A549 (cell line): ENCODE measurements around the gene RAPH1. TPM values are rescaled to one million over a fixed set of nuclear protein-coding genes. Genes with fewer than 3 reads are reported as not detected.

Experiments
- ATAC-seq, 2 experiments: fragments of 200-7000 bp in 1 of 2; fragments of >200 bp in 1 of 2; cut with Nextera tagmentation in 1 of 2; cut with Tn5 transposase in 1 of 2; 3 replicates each; pipeline versions ENCODE4 v1.8.0 to v1.9.1; 2018 to 2020; ENCODE audit warnings: mild to moderate bottlenecking in 1 of 2, moderate library complexity in 1 of 2
- CTCF ChIA-PET: fragments of 300-600 bp; sonication (Branson Sonifier 250); formaldehyde crosslinking; extraction: SDS; loops from one replicate; lab custom pipeline; 2021; ENCODE audit warnings: antibody characterized with exemption, inconsistent platforms; lab: Yijun Ruan, JAX
- POLR2A ChIA-PET: fragments of 350-600 bp; formaldehyde crosslinking; extraction: SDS; loops from one replicate; lab custom pipeline; 2021; ENCODE audit warnings: antibody characterized with exemption, inconsistent platforms; lab: Yijun Ruan, JAX
- DNase-seq, 2 experiments: peaks; one replicate each; pipeline versions ENCODE4 v3.0.0 to v3.0.0-alpha.2; 2011 to 2016; ENCODE audit warnings: low read depth in 1 of 2, low spot score in 1 of 2
- FAIRE-seq: peaks from 2 replicates; lab custom pipeline; 2011; peaks lifted over from hg19 to GRCh38; lab: Jason Lieb, UNC
- H3K27ac ChIP-seq, 2 experiments: fragments of >200 bp; sonication (Bioruptor Twin); formaldehyde crosslinking; 3 replicates each; pipeline ENCODE4 v1.5.1; 2016 to 2017
- H3K4me1 ChIP-seq: fragments of >200 bp; sonication (Bioruptor Twin); formaldehyde crosslinking; 3 replicates; pipeline ENCODE4 v1.6.1; 2016
- H3K4me2 ChIP-seq: fragments of >200 bp; sonication (Bioruptor Twin); formaldehyde crosslinking; 3 replicates; pipeline ENCODE4 v1.6.1; 2016
- H3K4me3 ChIP-seq: fragments of >200 bp; sonication (Bioruptor Twin); formaldehyde crosslinking; 3 replicates; pipeline ENCODE4 v1.5.1; 2016
- H3K9me3 ChIP-seq: fragments of >200 bp; sonication (Bioruptor Twin); formaldehyde crosslinking; 3 replicates; pipeline ENCODE4 v1.6.1; 2016
- ATOH8 ChIP-seq: fragments of 250-450 bp; sonication (Bioruptor Pico); IDR thresholded peaks from 2 replicates; pipeline ENCODE4 v1.5.0; 2020; ENCODE audit warnings: low read depth, mild to moderate bottlenecking, moderate library complexity
- CBX8 ChIP-seq: fragments of 200-600 bp; sonication (generic); IDR thresholded peaks from 2 replicates; pipeline ENCODE4 v1.6.1; 2016
- CHD4 ChIP-seq: fragments of 200-600 bp; sonication (generic); IDR thresholded peaks from 2 replicates; pipeline ENCODE4 v1.6.1; 2016; ENCODE audit warnings: antibody characterized with exemption, mild to moderate bottlenecking, borderline replicate concordance
- CTCF ChIP-seq: fragments of >200 bp; sonication (Bioruptor Twin); formaldehyde crosslinking; IDR thresholded peaks from 3 replicates; pipeline ENCODE4 v1.5.1; 2016
- E2F6 ChIP-seq: IDR thresholded peaks from 2 replicates; pipeline ENCODE4 v1.6.1; 2012; ENCODE audit warnings: low read depth, borderline replicate concordance
- EHMT2 ChIP-seq: fragments of 200-600 bp; sonication (generic); IDR thresholded peaks from 2 replicates; pipeline ENCODE4 v1.6.1; 2016; ENCODE audit warnings: antibody characterized with exemption, low read depth, mild to moderate bottlenecking, moderate library complexity
- ELK1 ChIP-seq: fragments of 150-350 bp; IDR thresholded peaks from 2 replicates; pipeline ENCODE4 v1.6.1; 2014; ENCODE audit warnings: low read depth, mild to moderate bottlenecking, low read length
- FOSB ChIP-seq: fragments of 250-450 bp; sonication (Bioruptor Pico); IDR thresholded peaks from 2 replicates; pipeline ENCODE4 v1.5.0; 2020; ENCODE audit warnings: mild to moderate bottlenecking, moderate library complexity
- FOSL2 ChIP-seq, 2 experiments: fragments of 450-650 bp in 1 of 2; fragments of >200 bp in 1 of 2; sonication (Bioruptor Twin) in 1 of 2; formaldehyde crosslinking; IDR thresholded peaks; 2 replicates each; pipeline versions ENCODE4 v1.5.0 to v1.6.1; 2016 to 2020; ENCODE audit warnings: mild to moderate bottlenecking in 1 of 2, moderate library complexity in 1 of 2
- JUN ChIP-seq, 2 experiments: fragments of >200 bp; sonication (Bioruptor Twin); formaldehyde crosslinking; IDR thresholded peaks; 2 replicates in 1 of 2; 3 replicates in 1 of 2; pipeline ENCODE4 v1.6.1; 2016 to 2017
- KDM1A ChIP-seq: fragments of 200-600 bp; sonication (generic); IDR thresholded peaks from 2 replicates; pipeline ENCODE4 v1.6.1; 2016; ENCODE audit warnings: low read depth, mild to moderate bottlenecking
- MAX ChIP-seq: IDR thresholded peaks from 2 replicates; pipeline ENCODE4 v1.6.1; 2012
- NFE2L2 ChIP-seq: fragments of 150-350 bp; conservative IDR thresholded peaks from 2 replicates; pipeline ENCODE4 v1.6.1; 2014; ENCODE audit warnings: low read length
- NPAS2 ChIP-seq: fragments of 250-450 bp; sonication (Bioruptor Pico); IDR thresholded peaks from 2 replicates; pipeline ENCODE4 v1.8.0; 2022; ENCODE audit warnings: mild to moderate bottlenecking, moderate library complexity, borderline replicate concordance
- POLR2A ChIP-seq: IDR thresholded peaks from 2 replicates; pipeline ENCODE4 v1.6.1; 2012; ENCODE audit warnings: mild to moderate bottlenecking, low read length
- RAD21 ChIP-seq, 2 experiments: fragments of >200 bp in 1 of 2; sonication (Bioruptor Twin) in 1 of 2; formaldehyde crosslinking in 1 of 2; IDR thresholded peaks in 1 of 2; conservative IDR thresholded peaks in 1 of 2; 2 replicates in 1 of 2; 3 replicates in 1 of 2; pipeline ENCODE4 v1.6.1; 2012 to 2018; ENCODE audit warnings: inconsistent platforms in 1 of 2
- RARB ChIP-seq: fragments of 250-450 bp; sonication (Bioruptor Pico); IDR thresholded peaks from 2 replicates; pipeline ENCODE4 v1.8.0; 2021; ENCODE audit warnings: mild to moderate bottlenecking, moderate library complexity
- RCOR1 ChIP-seq: fragments of 150-350 bp; IDR thresholded peaks from 2 replicates; pipeline ENCODE4 v1.6.1; 2014; ENCODE audit warnings: antibody characterized with exemption, low read length, low read depth
- RFX5 ChIP-seq: fragments of 450-650 bp; IDR thresholded peaks from 2 replicates; pipeline ENCODE4 v1.7.1; 2014; ENCODE audit warnings: antibody characterized with exemption, mild to moderate bottlenecking, moderate library complexity
- SMC3 ChIP-seq: fragments of >200 bp; sonication (Bioruptor Twin); formaldehyde crosslinking; IDR thresholded peaks from 3 replicates; pipeline ENCODE4 v1.6.1; 2018; ENCODE audit warnings: inconsistent platforms
- WGBS: methylation state at CpG from one replicate; pipeline ENCODE4 v1.1.6; 2017; ENCODE audit errors: missing lambda C conversion rate; 5-methylcytosine and 5-hydroxymethylcytosine counted together
- polyA plus RNA-seq, 4 experiments: library from polyadenylated mRNA; depleted of rRNA in 3 of 4; stranded (reverse); fragments of >200 nt; fragmentation: RNase III in 1 of 4; extraction: RNeasy Plus Mini Kit Qiagen cat#74134 plus additional on column Dnase treatment in 1 of 4; gene quantifications; 2 replicates in 3 of 4; 3 replicates in 1 of 4; pipeline ENCODE4 v1.2.3, GENCODE V29; 2011 to 2017

RAPH1 gene
- polyA plus RNA-seq, 2 of the 4 experiments (the other 2 are of a cell fraction) = 6.3 to 7.3 TPM

- FAIRE-seq = no peak
- H3K4me2 ChIP-seq = no peak overlapping the region
Measured at GRCh38 chr2:203484266-203485112, 50.6 kb downstream of the RAPH1 start.

GRCh38 chr2:203480623-203481022 lies 54.5 kb downstream of the RAPH1 start:
- H3K4me3 ChIP-seq = no peak overlapping the region
- DNase-seq (no peak), FAIRE-seq (no peak), ATAC-seq (no peak)
- ChIA-PET CTCF (interaction anchor here (0.9 to 1.6 kb wide), 3 partner anchors 134 to 335 kb away, joined by 4 read pairs; no protein-coding TSS in a partner anchor), POLR2A (no interaction called here)
- H3K4me2 ChIP-seq = no peak overlapping the region
- H3K4me1 ChIP-seq = no peaks in the 10 kb centered on the region
- H3K9me3 ChIP-seq = no peaks in the 10 kb centered on the region
- 89% methylated on average over 5 of the region's 5 CpGs for WGBS
- H3K27ac ChIP-seq = no peak overlapping the region
- TF ChIP-seq RARB (CRISPR knock-in tag) = no peak
- no peak for TF ChIP-seq POLR2A
- no peak for TF ChIP-seq CBX8
- no peak for TF ChIP-seq FOSB (CRISPR knock-in tag)
- TF ChIP-seq E2F6 = no peak
- TF ChIP-seq FOSL2 (IDR thresholded peaks at IDR 0.05) = no peak
- no peak for TF ChIP-seq FOSL2 (CRISPR knock-in tag; IDR thresholded peaks at IDR 0.05)
- TF ChIP-seq JUN (IDR thresholded peaks at IDR 0.05) = no peak

More at GRCh38 chr2:203484266-203485112, 50.6 kb downstream of the RAPH1 start:
- WGBS = 73% methylated on average over 8 of the region's 8 CpGs
- ChIA-PET POLR2A (no interaction called here), CTCF (interaction anchor here (0.6 to 2.8 kb wide), 13 partner anchors 11 to 421 kb away, joined by 3 to 18 read pairs (median 4); no protein-coding TSS in a partner anchor)
- no peak overlapping the region for H3K27ac ChIP-seq
- peak in 1 of 2 experiments; percentile 61 for DNase-seq
- no peaks in the 10 kb centered on the region for H3K9me3 ChIP-seq
- TF ChIP-seq SMC3 (peak; percentile 85), NPAS2 (CRISPR knock-in tag) (no peak), ATOH8 (no peak), CTCF (peak; percentile 68), FOSL2 (IDR thresholded peaks at IDR 0.05) (no peak), FOSL2 (CRISPR knock-in tag; IDR thresholded peaks at IDR 0.05) (no peak), CHD4 (no peak), MAX (no peak), EHMT2 (no peak), KDM1A (no peak), RAD21 (conservative IDR thresholded peaks at IDR 0.05 in 1 of 2, IDR thresholded peaks at IDR 0.05 in 1 of 2) (peak; percentile 85 to 89), ELK1 (no peak), NFE2L2 (no peak), RCOR1 (no peak), RFX5 (no peak)
- ATAC-seq = peak; percentile 90 to 96; a peak in 5 of 6 replicates
- no peak overlapping the region for H3K4me3 ChIP-seq
- H3K4me1 ChIP-seq = no peaks in the 10 kb centered on the region
